Choroid plexus epithelial cell (primary cell): ENCODE measurements around the gene HLX.

ENCODE experiments used
- DNase-seq: peaks from one replicate; pipeline ENCODE4 v3.0.0-alpha.2; 2010; ENCODE audit warnings: low read depth
- H3K4me3 ChIP-seq: 2 replicates; pipeline ENCODE4 v1.5.1; 2011; ENCODE audit warnings: low read depth, mild to moderate bottlenecking, control low read depth, low read length, moderate library complexity
- TF ChIP-seq, protein P1 (sequence below): conservative IDR thresholded peaks from 2 replicates; pipeline ENCODE4 v1.5.1; 2011; ENCODE audit warnings: low read depth, mild to moderate bottlenecking, control low read depth, inconsistent platforms, low read length, moderate library complexity

Gene HLX

DNA sequence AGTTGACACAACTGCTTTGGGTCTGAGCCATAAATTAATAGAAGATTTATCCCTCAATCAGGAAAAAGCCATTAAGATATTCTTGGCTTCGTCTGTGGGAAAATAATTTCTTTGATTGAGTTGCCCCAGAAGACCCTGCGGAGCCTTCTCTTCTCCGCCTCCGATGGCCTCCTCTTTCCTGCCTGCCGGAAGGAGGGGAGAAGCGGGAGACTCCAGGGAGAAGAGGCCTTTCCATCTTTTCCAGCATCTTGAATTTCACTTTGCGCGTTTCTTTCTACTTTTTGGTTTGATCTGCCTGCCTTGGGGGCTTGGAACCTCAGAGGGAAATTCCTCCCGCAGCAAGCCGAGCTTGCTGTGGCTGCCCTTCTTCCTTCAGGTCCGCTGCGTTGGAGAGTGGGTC lies 16.8 kb downstream of the HLX start:
- DNase-seq, result no peak
- H3K4me3 ChIP-seq, result no peak overlapping the region
- TF ChIP-seq, protein P1, sequence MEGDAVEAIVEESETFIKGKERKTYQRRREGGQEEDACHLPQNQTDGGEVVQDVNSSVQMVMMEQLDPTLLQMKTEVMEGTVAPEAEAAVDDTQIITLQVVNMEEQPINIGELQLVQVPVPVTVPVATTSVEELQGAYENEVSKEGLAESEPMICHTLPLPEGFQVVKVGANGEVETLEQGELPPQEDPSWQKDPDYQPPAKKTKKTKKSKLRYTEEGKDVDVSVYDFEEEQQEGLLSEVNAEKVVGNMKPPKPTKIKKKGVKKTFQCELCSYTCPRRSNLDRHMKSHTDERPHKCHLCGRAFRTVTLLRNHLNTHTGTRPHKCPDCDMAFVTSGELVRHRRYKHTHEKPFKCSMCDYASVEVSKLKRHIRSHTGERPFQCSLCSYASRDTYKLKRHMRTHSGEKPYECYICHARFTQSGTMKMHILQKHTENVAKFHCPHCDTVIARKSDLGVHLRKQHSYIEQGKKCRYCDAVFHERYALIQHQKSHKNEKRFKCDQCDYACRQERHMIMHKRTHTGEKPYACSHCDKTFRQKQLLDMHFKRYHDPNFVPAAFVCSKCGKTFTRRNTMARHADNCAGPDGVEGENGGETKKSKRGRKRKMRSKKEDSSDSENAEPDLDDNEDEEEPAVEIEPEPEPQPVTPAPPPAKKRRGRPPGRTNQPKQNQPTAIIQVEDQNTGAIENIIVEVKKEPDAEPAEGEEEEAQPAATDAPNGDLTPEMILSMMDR, result no peak

DNA sequence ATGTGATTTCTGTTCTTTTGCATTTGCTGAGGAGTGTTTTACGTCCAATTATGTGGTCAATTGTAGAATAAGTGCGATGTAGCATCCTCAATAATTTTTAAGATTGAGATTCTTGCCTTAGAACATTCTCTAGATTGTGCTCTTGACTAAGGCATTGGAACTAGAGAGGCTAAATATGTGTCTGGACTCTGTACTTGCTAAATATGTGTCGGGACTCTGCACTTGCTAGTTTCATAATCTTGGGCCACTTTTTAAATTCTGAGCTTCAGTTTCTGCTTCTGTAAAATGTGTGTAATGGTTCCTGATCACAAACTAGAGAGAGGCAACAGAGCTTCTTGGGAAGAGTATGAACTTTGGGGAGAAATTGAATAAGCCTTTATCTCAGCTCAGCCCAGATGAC lies 21.6 kb downstream of the HLX start:
- TF ChIP-seq, protein P1, result no peak
- no peak overlapping the region for H3K4me3 ChIP-seq
- DNase-seq, result no peak

DNA sequence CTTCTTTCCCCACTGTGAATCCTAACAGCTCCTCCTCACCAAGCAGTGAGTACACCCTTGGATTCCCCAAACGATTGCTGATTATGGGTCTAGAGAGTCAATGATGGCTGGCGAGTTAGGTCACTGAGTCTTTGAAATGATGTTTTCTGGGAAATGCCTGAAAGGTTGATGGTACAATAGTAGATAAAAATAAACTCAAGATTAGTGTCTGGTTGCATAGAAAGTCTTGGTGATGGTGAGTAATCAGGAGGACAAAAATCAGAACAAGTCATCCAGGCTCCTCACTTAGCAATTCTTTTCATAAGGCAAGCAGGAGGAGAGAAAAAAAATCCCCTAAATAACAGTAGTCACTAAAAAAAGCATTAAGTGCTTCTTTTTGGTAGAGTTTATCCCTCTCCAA lies 22.6 kb downstream of the HLX start:
- TF ChIP-seq, protein P1, result no peak
- no peak for DNase-seq
- no peak overlapping the region for H3K4me3 ChIP-seq

DNA sequence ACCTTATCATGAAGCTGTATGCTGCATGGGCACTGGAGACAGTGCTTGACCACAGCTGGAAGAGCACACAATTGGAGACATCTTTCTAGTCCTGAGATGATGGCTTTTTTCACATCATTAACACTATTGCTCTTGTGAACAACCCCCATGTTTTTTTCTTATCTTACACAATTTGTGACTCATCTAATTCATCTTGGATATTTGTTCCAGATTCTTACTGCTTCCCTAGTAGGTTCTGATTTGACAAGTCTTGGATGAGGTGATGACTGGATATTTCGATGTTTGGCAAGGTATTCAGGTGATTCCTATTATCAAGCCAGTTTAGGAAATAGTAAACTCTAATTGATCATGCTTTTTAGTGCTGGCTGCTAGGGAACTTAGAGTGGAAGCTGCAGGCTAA lies 23.7 kb downstream of the HLX start:
- TF ChIP-seq, protein P1, result no peak
- no peak for DNase-seq
- H3K4me3 ChIP-seq, result no peak overlapping the region

DNA sequence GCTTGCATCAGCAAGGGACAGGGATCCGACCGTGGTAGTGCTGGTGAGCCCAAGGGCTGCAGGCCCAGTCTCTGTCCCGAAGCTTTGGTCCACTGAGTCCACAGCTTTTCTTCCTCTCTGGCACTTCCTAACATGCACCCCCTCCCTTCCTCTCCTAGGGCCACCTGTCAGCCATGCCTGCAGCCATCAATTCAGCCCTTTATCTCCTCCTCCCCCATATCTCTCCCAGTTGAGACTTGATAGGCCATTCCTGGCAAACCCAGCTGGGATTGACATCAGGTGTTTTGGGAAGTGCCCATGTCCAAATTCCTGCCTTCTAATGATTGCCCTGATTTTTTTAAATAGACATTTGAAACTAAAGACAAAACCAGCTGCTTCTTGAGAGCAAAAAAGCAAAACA lies 25.6 kb downstream of the HLX start:
- no peak overlapping the region for H3K4me3 ChIP-seq
- no peak for DNase-seq
- TF ChIP-seq, protein P1, result no peak

DNA sequence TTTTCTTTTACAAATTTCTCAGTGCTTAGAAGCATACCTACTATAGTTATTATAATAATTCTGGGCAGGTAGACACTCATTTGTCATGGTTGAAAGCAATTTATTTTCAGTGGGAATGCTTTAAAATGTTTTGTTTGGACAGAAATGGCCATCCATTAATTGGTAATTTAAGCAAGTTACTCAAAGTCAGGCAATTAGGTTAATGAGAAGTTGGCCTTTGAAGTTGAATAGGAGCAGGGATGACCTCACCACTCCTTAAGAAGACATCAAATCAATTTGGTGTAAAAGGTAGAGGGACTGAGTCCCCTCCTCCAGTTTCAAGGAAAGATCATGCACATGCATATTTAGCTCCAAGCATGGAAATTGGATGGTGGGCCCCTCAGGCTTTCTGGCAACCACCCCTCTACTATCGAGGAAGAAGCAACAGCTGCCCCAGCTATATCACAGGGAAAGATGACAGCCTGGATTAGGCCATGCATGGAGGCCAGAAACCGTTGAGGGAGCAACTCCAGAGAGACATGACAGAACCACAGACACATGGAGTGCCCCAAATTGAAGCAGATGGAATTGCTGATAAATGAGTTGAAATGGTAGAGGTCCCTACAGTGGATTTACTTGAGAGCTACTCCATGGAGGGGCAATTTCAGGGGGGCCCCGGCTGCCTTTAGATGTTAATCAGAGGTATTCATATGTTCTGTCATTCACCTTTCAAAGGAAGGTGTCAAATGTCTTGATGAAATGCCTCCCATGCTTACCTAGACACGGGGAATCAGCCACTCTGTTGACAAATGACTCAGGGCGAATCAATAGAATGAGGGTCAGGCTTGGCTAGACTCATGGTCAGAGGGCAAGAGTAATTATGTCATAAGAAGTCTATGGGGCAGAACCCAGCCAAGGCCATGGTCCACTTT lies 26.7 kb downstream of the HLX start:
- no peak overlapping the region for H3K4me3 ChIP-seq
- no peak for DNase-seq
- TF ChIP-seq, protein P1, result no peak

DNA sequence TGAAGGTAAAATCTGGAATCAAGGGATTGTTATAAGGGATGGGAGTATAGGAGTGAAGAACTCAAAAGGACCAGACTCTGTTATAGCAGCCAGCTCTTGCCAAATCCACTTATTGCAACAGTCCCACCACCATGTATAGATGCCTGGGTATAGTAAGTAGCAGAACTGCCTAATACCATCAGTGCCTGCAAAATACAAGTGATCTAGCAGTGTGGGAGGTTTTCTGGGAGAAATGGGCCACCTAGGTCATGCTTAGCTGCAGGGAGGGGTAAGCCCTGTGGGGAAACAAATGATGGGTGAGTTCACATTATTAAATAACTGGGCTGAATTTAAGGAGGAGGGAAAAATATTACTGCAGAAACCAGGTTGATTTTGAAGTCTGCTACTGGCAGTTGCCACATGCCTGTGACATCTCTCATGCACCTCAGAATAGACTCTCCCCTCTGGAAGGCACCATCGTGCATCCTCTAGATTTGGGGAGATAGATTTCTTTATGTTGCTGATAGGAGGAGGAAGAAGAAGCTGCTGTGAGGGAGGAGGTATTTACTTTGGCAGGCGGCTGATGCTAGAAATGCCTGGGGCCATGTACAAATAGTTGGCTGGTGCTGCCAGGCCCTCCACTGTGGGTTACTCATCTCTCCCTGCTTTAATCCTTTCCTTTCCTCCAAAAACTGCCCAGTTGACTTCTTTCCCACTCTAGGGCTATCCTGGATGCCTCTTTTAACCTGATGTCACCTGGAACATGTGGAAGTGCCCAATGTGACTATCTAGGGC lies 27.5 kb downstream of the HLX start:
- no peak overlapping the region for H3K4me3 ChIP-seq
- TF ChIP-seq, protein P1, result no peak
- no peak for DNase-seq
